TTC549 (cell line): Measurements from ENCODE around the gene ARF3.
"Not testable (repeated sequence)": the region's sequence is repeated elsewhere in the genome, so short reads cannot be mapped to it uniquely, and the experiment has no call there.

Experiments used
- FAIRE-seq: peaks from 2 replicates; lab custom pipeline; 2012; peaks lifted over from hg19 to GRCh38; lab: Jason Lieb, UNC

ARF3 gene

GRCh38 chr12:48929551-48929950 lies 27.7 kb downstream of the ARF3 start:
- no peak for FAIRE-seq

- FAIRE-seq: no peak
These were observed 30.0 kb downstream of the ARF3 start for GRCh38 chr12:48927261-48927660.

GRCh38 chr12:48925304-48926011 lies 31.8 kb downstream of the ARF3 start, which contains the start of gene FKBP11:
Gene FKBP11 (minus strand): TSS chr12:48925492. CDS start chr12:48925428, 64 bp downstream.
- no peak for FAIRE-seq

- FAIRE-seq: no peak
These were observed 32.5 kb downstream of the ARF3 start for GRCh38 chr12:48924617-48925303.

- FAIRE-seq: no peak
These were observed 34.2 kb downstream of the ARF3 start for GRCh38 chr12:48923117-48923516.

GRCh38 chr12:48917857-48918537 lies 39.3 kb downstream of the ARF3 start:
- no peak for FAIRE-seq

- no peak for FAIRE-seq
These were observed 47.1 kb downstream of the ARF3 start for GRCh38 chr12:48910196-48910595.

- FAIRE-seq: not testable (repeated sequence)
These were observed 47.6 kb downstream of the ARF3 start for GRCh38 chr12:48909698-48910097.

GRCh38 chr12:48907245-48907644 lies 50.0 kb downstream of the ARF3 start:
- FAIRE-seq: no peak

GRCh38 chr12:48903982-48904411 lies 53.3 kb downstream of the ARF3 start:
- FAIRE-seq: no peak

GRCh38 chr12:48903363-48903981 lies 53.8 kb downstream of the ARF3 start:
- no peak for FAIRE-seq

GRCh38 chr12:48901278-48901677 lies 56.0 kb downstream of the ARF3 start:
- no peak for FAIRE-seq

GRCh38 chr12:48899651-48900050 lies 57.6 kb downstream of the ARF3 start:
- no peak for FAIRE-seq

- no peak for FAIRE-seq
These were observed 63.0 kb downstream of the ARF3 start for GRCh38 chr12:48894271-48894670.

GRCh38 chr12:48890657-48891418 lies 66.4 kb downstream of the ARF3 start:
- no peak for FAIRE-seq

GRCh38 chr12:48889679-48890078 lies 67.6 kb downstream of the ARF3 start:
- FAIRE-seq: no peak
